ENCODE measurements around the gene PXN.

GRCh38 chr12:120190386-120190785 is 75.1 kb downstream of the PXN start:
- TF ChIP-seq REST (IDR thresholded peaks at IDR 0.05), result no peak
- TF ChIP-seq RCOR1 (IDR thresholded peaks at IDR 0.05; ENCODE audit: low read depth, low read length), result no peak

Measured in A549 (cell line).